Measurements from ENCODE around the gene EYA3.
"Not testable (repeated sequence)": the region's sequence is repeated elsewhere in the genome, so short reads cannot be mapped to it uniquely, and the experiment has no call there.

The EYA3 gene

GRCh38 chr1:28010969-28011368 is 77.4 kb downstream of the EYA3 start:
- no peak overlapping the region for H3K4me3 ChIP-seq (replicated peaks; ENCODE audit: low read depth, low read length)
- DNase-seq (ENCODE audit: low read depth), result no peak
- no peak for TF ChIP-seq CTCF (IDR thresholded peaks at IDR 0.05; ENCODE audit: low read length, missing control alignments)

- not testable (repeated sequence) for DNase-seq (ENCODE audit: low read depth); H3K4me3 ChIP-seq (replicated peaks; ENCODE audit: low read depth, low read length)
These were observed 85.3 kb downstream of the EYA3 start for GRCh38 chr1:28003117-28003516.

GRCh38 chr1:28002600-28002999 is 85.8 kb downstream of the EYA3 start:
- no peak for TF ChIP-seq CTCF (IDR thresholded peaks at IDR 0.05; ENCODE audit: low read length, missing control alignments)
- DNase-seq (ENCODE audit: low read depth), result no peak
- H3K4me3 ChIP-seq (replicated peaks; ENCODE audit: low read depth, low read length), result no peak overlapping the region

GRCh38 chr1:27999055-27999454 is 89.4 kb downstream of the EYA3 start:
- no peak for TF ChIP-seq CTCF (IDR thresholded peaks at IDR 0.05; ENCODE audit: low read length, missing control alignments)
- no peak overlapping the region for H3K4me3 ChIP-seq (replicated peaks; ENCODE audit: low read depth, low read length)
- DNase-seq (ENCODE audit: low read depth), result no peak

GRCh38 chr1:27994526-27994925 is 93.9 kb downstream of the EYA3 start:
- DNase-seq (ENCODE audit: low read depth); H3K4me3 ChIP-seq (replicated peaks; ENCODE audit: low read depth, low read length): not testable (repeated sequence)

GRCh38 chr1:27994060-27994459 is 94.3 kb downstream of the EYA3 start:
- DNase-seq (ENCODE audit: low read depth), result peak; percentile 32
- no peak overlapping the region for H3K4me3 ChIP-seq (replicated peaks; ENCODE audit: low read depth, low read length)
- no peak for TF ChIP-seq CTCF (IDR thresholded peaks at IDR 0.05; ENCODE audit: low read length, missing control alignments)

- no peak for TF ChIP-seq CTCF (IDR thresholded peaks at IDR 0.05; ENCODE audit: low read length, missing control alignments)
- peak; percentile 66 for DNase-seq (ENCODE audit: low read depth)
- no peak overlapping the region for H3K4me3 ChIP-seq (replicated peaks; ENCODE audit: low read depth, low read length)
These were observed 95.2 kb downstream of the EYA3 start for GRCh38 chr1:27993241-27993640.

- TF ChIP-seq CTCF (IDR thresholded peaks at IDR 0.05; ENCODE audit: low read length, missing control alignments), result no peak
- DNase-seq (ENCODE audit: low read depth), result peak; percentile 21
- no peak overlapping the region for H3K4me3 ChIP-seq (replicated peaks; ENCODE audit: low read depth, low read length)
These were observed 96.1 kb downstream of the EYA3 start for GRCh38 chr1:27992276-27992675.

All from fibroblast of pulmonary artery (primary cell).